Lower lobe of right lung (tissue), 2 donors: ENCODE data around the gene TMIE. TPM values are rescaled to one million over a fixed set of nuclear protein-coding genes. Genes with fewer than 3 reads are reported as not detected.

Experiments
- ATAC-seq, 2 donors: fragments of 200-7000 bp; cut with Tn5 transposase; one replicate each; pipeline ENCODE4 v1.9.1; 2020 to 2022; ENCODE audit warnings: mild to moderate bottlenecking in 2 of 2, moderate library complexity in 2 of 2
- DNase-seq: peaks from one replicate; pipeline ENCODE4 v3.0.0-alpha.2; 2020
- H3K27ac ChIP-seq: fragments of 200-600 bp; one replicate; pipeline ENCODE4 v1.8.0; 2022
- H3K27me3 ChIP-seq: fragments of 200-600 bp; one replicate; pipeline ENCODE4 v1.8.0; 2022; ENCODE audit warnings: low read depth
- H3K36me3 ChIP-seq: fragments of 200-600 bp; one replicate; pipeline ENCODE4 v1.8.0; 2022; ENCODE audit warnings: mild to moderate bottlenecking
- H3K4me1 ChIP-seq: fragments of 200-600 bp; one replicate; pipeline ENCODE4 v1.8.0; 2022
- H3K4me3 ChIP-seq: fragments of 200-600 bp; one replicate; pipeline ENCODE4 v1.8.0; 2022; ENCODE audit warnings: mild to moderate bottlenecking
- H3K9me3 ChIP-seq: fragments of 200-600 bp; one replicate; pipeline ENCODE4 v1.8.0; 2022
- intact Hi-C: fragments of 100-400 bp; cut with DNase I; formaldehyde crosslinking; loops from one replicate; pipeline ENCODE4 v1.11.0; 2022
- total RNA-seq: library from RNA; stranded (reverse); fragmentation: NEBNext Ultra II Directional; extraction: Animal tissue kit (Norgen Biotek cat#: 25700); gene quantifications from one replicate; pipeline ENCODE4 v1.2.1, GENCODE V29; 2021
- TF ChIP-seq, protein P1 (sequence below): fragments of 200-600 bp; IDR thresholded peaks from one replicate; pipeline ENCODE4 v1.8.0; 2022; ENCODE audit warnings: antibody characterized with exemption, mild to moderate bottlenecking
- donor health status: DM: no; HTN: yes; CAD: no; lungs with severe emphysema.

The TMIE gene
- total RNA-seq, 1 donor from 2014 or later: 1.0 TPM

- ATAC-seq (no peak), DNase-seq (no peak)
- Histone ChIP-seq H3K27me3 (no peaks in the 10 kb centered on the region), H3K4me1 (peaks cover 7% of the 10 kb centered on the region), H3K36me3 (peaks cover 85% of the 10 kb centered on the region), H3K27ac (no peak overlapping the region), H3K9me3 (no peaks in the 10 kb centered on the region), H3K4me3 (no peak overlapping the region)
- TF ChIP-seq, protein P1, sequence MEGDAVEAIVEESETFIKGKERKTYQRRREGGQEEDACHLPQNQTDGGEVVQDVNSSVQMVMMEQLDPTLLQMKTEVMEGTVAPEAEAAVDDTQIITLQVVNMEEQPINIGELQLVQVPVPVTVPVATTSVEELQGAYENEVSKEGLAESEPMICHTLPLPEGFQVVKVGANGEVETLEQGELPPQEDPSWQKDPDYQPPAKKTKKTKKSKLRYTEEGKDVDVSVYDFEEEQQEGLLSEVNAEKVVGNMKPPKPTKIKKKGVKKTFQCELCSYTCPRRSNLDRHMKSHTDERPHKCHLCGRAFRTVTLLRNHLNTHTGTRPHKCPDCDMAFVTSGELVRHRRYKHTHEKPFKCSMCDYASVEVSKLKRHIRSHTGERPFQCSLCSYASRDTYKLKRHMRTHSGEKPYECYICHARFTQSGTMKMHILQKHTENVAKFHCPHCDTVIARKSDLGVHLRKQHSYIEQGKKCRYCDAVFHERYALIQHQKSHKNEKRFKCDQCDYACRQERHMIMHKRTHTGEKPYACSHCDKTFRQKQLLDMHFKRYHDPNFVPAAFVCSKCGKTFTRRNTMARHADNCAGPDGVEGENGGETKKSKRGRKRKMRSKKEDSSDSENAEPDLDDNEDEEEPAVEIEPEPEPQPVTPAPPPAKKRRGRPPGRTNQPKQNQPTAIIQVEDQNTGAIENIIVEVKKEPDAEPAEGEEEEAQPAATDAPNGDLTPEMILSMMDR: no peak
- intact Hi-C loops: no loop called here
Observed at GRCh38 chr3:46684891-46685290, 16.3 kb upstream of the TMIE start.

GRCh38 chr3:46685446-46685845 is 15.7 kb upstream of the TMIE start:
- no peaks in the 10 kb centered on the region for H3K27me3 ChIP-seq
- ATAC-seq (no peak), DNase-seq (no peak)
- H3K36me3 ChIP-seq: peaks cover 79% of the 10 kb centered on the region
- TF ChIP-seq, protein P1: no peak
- H3K9me3 ChIP-seq: no peaks in the 10 kb centered on the region
- H3K4me3 ChIP-seq: no peak overlapping the region
- H3K27ac ChIP-seq: no peak overlapping the region
- H3K4me1 ChIP-seq: peaks cover 12% of the 10 kb centered on the region
- intact Hi-C loops: no loop called here

DNA sequence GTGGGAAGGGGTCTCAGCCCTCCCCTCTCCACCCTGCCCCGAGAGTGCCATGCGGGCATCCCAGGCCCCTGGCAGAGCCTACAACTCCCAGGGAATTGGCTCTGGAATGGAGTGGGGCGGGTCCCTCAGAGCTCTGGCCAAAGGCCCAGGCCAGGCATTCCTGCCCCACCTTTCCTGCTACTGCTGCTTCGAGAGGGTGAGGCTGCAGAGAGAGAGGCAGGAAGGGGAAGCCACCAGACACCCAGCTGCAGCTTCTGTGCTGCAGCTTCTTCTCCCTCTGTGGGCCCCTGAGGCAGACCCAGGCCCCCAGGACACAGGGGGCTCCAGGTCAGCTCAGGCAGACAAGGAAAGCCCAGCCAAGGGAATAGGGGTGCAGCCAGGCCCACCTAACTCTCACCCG is 10.4 kb upstream of the TMIE start:
- peaks cover 28% of the 10 kb centered on the region for H3K36me3 ChIP-seq
- peak overlapping the region; percentile 90 for H3K27ac ChIP-seq
- intact Hi-C loops: no loop called here
- H3K4me3 ChIP-seq: peak overlapping the region; percentile 2
- H3K4me1 ChIP-seq: peaks cover 65% of the 10 kb centered on the region
- ATAC-seq (peak; percentile 29 to 42), DNase-seq (peak; percentile 78)
- peaks cover 6% of the 10 kb centered on the region for H3K27me3 ChIP-seq
- H3K9me3 ChIP-seq: no peaks in the 10 kb centered on the region
- TF ChIP-seq, protein P1: no peak

- peak; percentile 82 to 84 for ATAC-seq
- Histone ChIP-seq H3K36me3 (peaks cover 13% of the 10 kb centered on the region), H3K27me3 (peaks cover 6% of the 10 kb centered on the region), H3K27ac (peak overlapping the region; percentile 90), H3K9me3 (no peaks in the 10 kb centered on the region), H3K4me3 (peak overlapping the region; percentile 81), H3K4me1 (peaks cover 78% of the 10 kb centered on the region)
- intact Hi-C loops: no loop called here
- TF ChIP-seq, protein P1: no peak
- DNase-seq: peak; percentile 92
Observed at GRCh38 chr3:46692566-46692990, 8.6 kb upstream of the TMIE start.

DNA sequence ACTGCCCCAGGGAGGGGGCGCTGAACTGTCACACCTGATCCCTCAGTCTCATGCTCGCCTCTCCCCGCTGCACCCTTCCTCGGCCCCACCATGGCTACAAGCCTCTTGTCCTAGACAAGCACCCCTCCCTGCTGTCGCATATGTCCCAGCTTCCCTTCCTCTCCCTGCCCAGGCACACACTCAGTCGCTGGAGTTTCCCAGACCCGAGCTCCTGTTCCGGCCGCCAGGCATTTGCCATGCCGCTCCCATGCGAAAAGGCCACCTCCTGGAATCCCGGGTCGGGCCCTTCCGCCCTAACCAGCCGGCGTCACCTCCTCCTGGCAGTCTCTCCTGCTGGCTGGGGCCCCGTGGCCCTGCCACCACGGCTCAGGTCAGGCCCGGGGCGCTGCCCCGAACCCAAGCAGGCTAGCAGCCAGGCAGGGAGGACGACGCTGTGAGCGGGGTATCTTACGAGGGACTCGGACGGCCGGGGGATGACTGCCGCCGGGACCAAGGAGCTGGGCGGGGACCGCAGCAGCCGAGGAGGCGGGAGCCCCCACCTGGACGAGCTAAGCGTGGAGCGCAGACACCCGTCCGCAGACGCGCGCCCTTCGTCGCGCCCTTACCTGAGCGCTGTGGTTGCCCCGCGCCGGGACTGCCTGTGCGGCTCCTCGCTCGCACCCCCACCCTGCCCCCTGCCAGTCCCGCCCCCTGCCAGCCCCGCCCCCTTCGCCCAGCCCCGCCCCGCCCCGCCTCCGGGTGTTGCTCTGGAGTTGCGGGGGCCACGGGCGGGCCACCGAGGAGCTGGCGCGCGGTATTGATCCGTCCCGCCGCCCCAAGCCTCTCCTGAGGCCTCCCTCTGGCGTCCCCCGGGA is 7.9 kb upstream of the TMIE start, which contains the start of gene ALS2CL:
ALS2CL (minus strand) TSS at position 642 of the 854 bp plus-strand sequence. CDS start 4,239 bp downstream, outside the sequence.
- peaks cover 6% of the 10 kb centered on the region for H3K27me3 ChIP-seq
- DNase-seq (peak; percentile 81), ATAC-seq (peak; percentile 84 to 88)
- no peaks in the 10 kb centered on the region for H3K9me3 ChIP-seq
- intact Hi-C loops: no loop called here
- H3K27ac ChIP-seq: peak within 1 kb of the TSS; percentile 90
- peak within 1 kb of the TSS; percentile 81 for H3K4me3 ChIP-seq
- peaks cover 6% of the 10 kb centered on the region for H3K36me3 ChIP-seq
- H3K4me1 ChIP-seq: peaks cover 78% of the 10 kb centered on the region
- TF ChIP-seq, protein P1: no peak
